ENCODE measurements around the gene ZNF792. TPM values are rescaled to one million over a fixed set of nuclear protein-coding genes. Genes with fewer than 3 reads are reported as not detected.

The ZNF792 gene
- total RNA-seq, 1 experiment from 2014 or later: 4.5 TPM

DNA sequence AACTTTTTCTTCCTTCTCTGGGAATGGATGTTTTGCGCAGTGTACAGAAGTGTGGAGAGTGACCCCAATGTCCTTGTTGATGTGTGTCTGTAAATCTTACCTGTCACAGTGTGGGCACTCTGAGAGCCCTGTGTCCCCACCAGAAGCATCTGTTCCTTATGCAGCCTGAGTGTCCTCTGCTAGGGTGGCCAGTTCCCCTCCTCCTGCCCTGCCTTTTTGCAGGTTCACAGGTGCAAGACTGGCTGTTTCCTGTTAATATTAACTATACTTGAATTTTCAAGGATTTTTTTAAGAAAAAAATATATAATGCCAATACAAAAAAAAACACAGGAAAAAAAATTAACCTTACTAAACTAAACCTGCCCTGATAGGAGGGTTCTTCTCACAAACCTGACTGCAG lies 24.1 kb upstream of the ZNF792 start:
- Mint-ChIP-seq H3K27me3 (ENCODE audit: insufficient read depth, unreplicated experiment) (no peaks in the 10 kb centered on the region), H3K4me3 (ENCODE audit: unreplicated experiment) (no peak overlapping the region), H3K9me3 (ENCODE audit: unreplicated experiment) (peaks cover 19% of the 10 kb centered on the region), H3K36me3 (ENCODE audit: insufficient read depth, unreplicated experiment) (no peaks in the 10 kb centered on the region), H3K4me1 (ENCODE audit: low read depth, unreplicated experiment) (no peaks in the 10 kb centered on the region), H3K27ac (ENCODE audit: unreplicated experiment) (no peak overlapping the region)
- no peak for DNase-seq
- no peaks in the 10 kb centered on the region for H3K36me3 ChIP-seq (ENCODE audit: control insufficient read depth, insufficient read depth, low read length)
- BruUV-seq (replicated peaks): no TSS peak
- ChIA-PET CTCF (no interaction called here), POLR2A (no interaction called here)
- intact Hi-C loops (cut with micrococcal nuclease; ENCODE audit: unreplicated experiment): no loop called here
- H3K4me3 ChIP-seq (ENCODE audit: low read depth, low read length): no peak overlapping the region
- H3K4me1 ChIP-seq: no peaks in the 10 kb centered on the region
- no peaks in the 10 kb centered on the region for H3K27me3 ChIP-seq (replicated peaks; ENCODE audit: control insufficient read depth, insufficient read depth, low read length)
- TF ChIP-seq, protein P1, sequence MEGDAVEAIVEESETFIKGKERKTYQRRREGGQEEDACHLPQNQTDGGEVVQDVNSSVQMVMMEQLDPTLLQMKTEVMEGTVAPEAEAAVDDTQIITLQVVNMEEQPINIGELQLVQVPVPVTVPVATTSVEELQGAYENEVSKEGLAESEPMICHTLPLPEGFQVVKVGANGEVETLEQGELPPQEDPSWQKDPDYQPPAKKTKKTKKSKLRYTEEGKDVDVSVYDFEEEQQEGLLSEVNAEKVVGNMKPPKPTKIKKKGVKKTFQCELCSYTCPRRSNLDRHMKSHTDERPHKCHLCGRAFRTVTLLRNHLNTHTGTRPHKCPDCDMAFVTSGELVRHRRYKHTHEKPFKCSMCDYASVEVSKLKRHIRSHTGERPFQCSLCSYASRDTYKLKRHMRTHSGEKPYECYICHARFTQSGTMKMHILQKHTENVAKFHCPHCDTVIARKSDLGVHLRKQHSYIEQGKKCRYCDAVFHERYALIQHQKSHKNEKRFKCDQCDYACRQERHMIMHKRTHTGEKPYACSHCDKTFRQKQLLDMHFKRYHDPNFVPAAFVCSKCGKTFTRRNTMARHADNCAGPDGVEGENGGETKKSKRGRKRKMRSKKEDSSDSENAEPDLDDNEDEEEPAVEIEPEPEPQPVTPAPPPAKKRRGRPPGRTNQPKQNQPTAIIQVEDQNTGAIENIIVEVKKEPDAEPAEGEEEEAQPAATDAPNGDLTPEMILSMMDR (IDR thresholded peaks at IDR 0.05; ENCODE audit: insufficient read depth in 1 of 2, low read depth in 1 of 2, low read length in 1 of 2, severe bottlenecking in 1 of 2, unreplicated experiment in 1 of 2): no peak
- H3K9me3 ChIP-seq: peaks cover 6% of the 10 kb centered on the region; the same call in 1 of the 2 replicates

DNA sequence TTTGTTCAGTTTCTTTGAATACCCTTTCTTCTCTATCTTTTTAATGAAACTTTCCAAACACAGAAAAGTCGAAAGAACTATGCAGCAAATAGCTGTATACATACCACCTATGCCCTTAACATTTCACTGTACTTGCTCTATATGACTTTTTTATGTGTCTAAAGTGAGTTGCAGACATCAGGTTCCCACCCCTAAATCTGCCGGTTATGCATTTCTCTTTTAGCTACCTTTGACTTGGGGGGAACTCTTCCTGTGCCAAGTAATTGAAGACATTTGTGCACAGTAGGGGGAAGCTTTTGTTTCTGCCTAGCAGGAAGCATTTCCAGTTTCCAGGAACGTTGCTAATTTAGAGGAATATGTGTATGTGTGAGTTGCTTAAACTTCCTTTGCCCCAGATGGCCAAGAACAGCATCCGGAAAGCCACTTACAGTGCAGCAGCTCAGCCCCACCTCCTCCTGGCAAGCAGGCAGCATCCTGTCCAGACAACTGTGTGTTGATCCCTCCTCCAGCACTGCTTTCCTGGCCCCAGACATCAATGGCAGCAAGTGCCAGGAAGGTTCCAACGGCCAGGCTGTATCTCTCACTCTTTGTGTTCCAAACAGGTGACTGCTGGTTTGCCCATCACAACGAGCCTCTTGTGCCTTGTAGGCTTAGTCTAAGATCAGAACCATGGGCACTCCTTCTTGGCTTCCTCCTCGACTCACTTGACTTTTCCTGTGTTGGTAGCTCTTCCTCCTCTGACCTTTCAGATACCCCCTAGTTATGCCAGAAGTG lies 21.4 kb upstream of the ZNF792 start:
- CTCF ChIA-PET: no interaction called here
- DNase-seq: no peak
- H3K4me3 Mint-ChIP-seq (ENCODE audit: unreplicated experiment): no peak overlapping the region
- Histone ChIP-seq H3K9me3 (peaks cover 6% of the 10 kb centered on the region; the same call in 1 of the 2 replicates), H3K4me1 (no peaks in the 10 kb centered on the region), H3K27me3 (replicated peaks; ENCODE audit: control insufficient read depth, insufficient read depth, low read length) (no peaks in the 10 kb centered on the region), H3K4me3 (ENCODE audit: low read depth, low read length) (no peak overlapping the region), H3K36me3 (ENCODE audit: control insufficient read depth, insufficient read depth, low read length) (no peaks in the 10 kb centered on the region)
- intact Hi-C loops (cut with micrococcal nuclease; ENCODE audit: unreplicated experiment): no loop called here
- no peaks in the 10 kb centered on the region for H3K36me3 Mint-ChIP-seq (ENCODE audit: insufficient read depth, unreplicated experiment)
- POLR2A ChIA-PET: no interaction called here
- TF ChIP-seq, protein P1 (IDR thresholded peaks at IDR 0.05; ENCODE audit: insufficient read depth in 1 of 2, low read depth in 1 of 2, low read length in 1 of 2, severe bottlenecking in 1 of 2, unreplicated experiment in 1 of 2): no peak
- H3K9me3 Mint-ChIP-seq (ENCODE audit: unreplicated experiment): peaks cover 19% of the 10 kb centered on the region
- no TSS peak for BruUV-seq (replicated peaks)
- H3K4me1 Mint-ChIP-seq (ENCODE audit: low read depth, unreplicated experiment): no peaks in the 10 kb centered on the region
- H3K27ac Mint-ChIP-seq (ENCODE audit: unreplicated experiment): no peak overlapping the region
- no peaks in the 10 kb centered on the region for H3K27me3 Mint-ChIP-seq (ENCODE audit: insufficient read depth, unreplicated experiment)

DNA sequence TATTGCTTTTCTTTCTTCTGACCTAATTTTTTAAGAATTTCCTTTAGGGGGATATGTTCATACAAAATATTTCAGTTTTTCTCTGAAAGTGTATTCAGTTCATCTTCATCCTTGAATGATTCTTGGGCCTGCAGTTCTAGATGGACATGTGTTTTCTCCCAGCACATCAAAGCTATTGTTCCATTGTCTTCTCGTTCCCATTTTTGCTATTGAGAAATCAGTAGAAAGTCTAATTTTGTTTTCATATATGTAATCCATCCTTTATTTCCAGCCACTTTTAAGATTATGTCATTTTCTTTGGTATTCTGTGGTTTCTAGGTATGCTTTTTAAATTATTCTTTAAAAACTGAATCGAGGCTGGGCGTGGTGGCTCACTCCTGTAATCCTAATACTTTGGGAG lies 20.3 kb upstream of the ZNF792 start:
- no peaks in the 10 kb centered on the region for H3K27me3 Mint-ChIP-seq (ENCODE audit: insufficient read depth, unreplicated experiment)
- POLR2A ChIA-PET: no interaction called here
- H3K36me3 Mint-ChIP-seq (ENCODE audit: insufficient read depth, unreplicated experiment): no peaks in the 10 kb centered on the region

More for the DNA sequence above, 20.3 kb upstream of the ZNF792 start:
- intact Hi-C loops (cut with micrococcal nuclease; ENCODE audit: unreplicated experiment): no loop called here
- TF ChIP-seq, protein P1 (IDR thresholded peaks at IDR 0.05; ENCODE audit: insufficient read depth in 1 of 2, low read depth in 1 of 2, low read length in 1 of 2, severe bottlenecking in 1 of 2, unreplicated experiment in 1 of 2): no peak
- no peak overlapping the region for H3K27ac Mint-ChIP-seq (ENCODE audit: unreplicated experiment)
- Histone ChIP-seq H3K27me3 (replicated peaks; ENCODE audit: control insufficient read depth, insufficient read depth, low read length) (no peaks in the 10 kb centered on the region), H3K4me3 (ENCODE audit: low read depth, low read length) (no peak overlapping the region), H3K36me3 (ENCODE audit: control insufficient read depth, insufficient read depth, low read length) (no peaks in the 10 kb centered on the region), H3K9me3 (peaks cover 6% of the 10 kb centered on the region; the same call in 1 of the 2 replicates), H3K4me1 (no peaks in the 10 kb centered on the region)
- DNase-seq: no peak
- H3K9me3 Mint-ChIP-seq (ENCODE audit: unreplicated experiment): peaks cover 22% of the 10 kb centered on the region
- CTCF ChIA-PET: no interaction called here
- H3K4me3 Mint-ChIP-seq (ENCODE audit: unreplicated experiment): no peak overlapping the region
- no TSS peak for BruUV-seq (replicated peaks)
- H3K4me1 Mint-ChIP-seq (ENCODE audit: low read depth, unreplicated experiment): no peaks in the 10 kb centered on the region

Measured in Caco-2 (cell line).